Activated CD8-positive, alpha-beta memory T cell treated with anti-CD3 and anti-CD28 coated beads for 1 hour (primary cell): ENCODE results near the gene CRAMP1.
"Not testable (repeated sequence)": the region's sequence is repeated elsewhere in the genome, so short reads cannot be mapped to it uniquely, and the experiment has no call there.

Experiments used
- DNase-seq, 2 donors: peaks; one replicate each; pipeline ENCODE4 v3.0.0-alpha.2; 2020; ENCODE audit warnings: low read depth in 1 of 2; ENCODE audit errors: extremely low read depth in 1 of 2

Gene CRAMP1

GRCh38 chr16:1677942-1678499 is 65.9 kb downstream of the CRAMP1 start, which contains the start of gene JPT2:
Gene JPT2, plus strand, starts transcription at chr16:1678279. Its CDS starts 34 bp downstream, at chr16:1678313.
- DNase-seq: peak; percentile 88 to 90

GRCh38 chr16:1678500-1679098 is 66.4 kb downstream of the CRAMP1 start:
- peak in 1 of 2 donors; percentile 36 for DNase-seq

- DNase-seq: no peak
Observed at GRCh38 chr16:1680361-1680760, 68.2 kb downstream of the CRAMP1 start.

GRCh38 chr16:1681032-1681431 is 68.9 kb downstream of the CRAMP1 start:
- DNase-seq: no peak

- DNase-seq: no peak
Observed at GRCh38 chr16:1687427-1688316, 75.5 kb downstream of the CRAMP1 start.

- DNase-seq: no peak
Observed at GRCh38 chr16:1688807-1689560, 76.8 kb downstream of the CRAMP1 start.

- DNase-seq: no peak
Observed at GRCh38 chr16:1689853-1690252, 77.7 kb downstream of the CRAMP1 start.

GRCh38 chr16:1690810-1691209 is 78.7 kb downstream of the CRAMP1 start:
- no peak for DNase-seq

GRCh38 chr16:1691276-1691675 is 79.1 kb downstream of the CRAMP1 start:
- no peak for DNase-seq

- DNase-seq: no peak
Observed at GRCh38 chr16:1691956-1692355, 79.8 kb downstream of the CRAMP1 start.

- DNase-seq: no peak
Observed at GRCh38 chr16:1696863-1697262, 84.7 kb downstream of the CRAMP1 start.

- no peak for DNase-seq
Observed at GRCh38 chr16:1698680-1699079, 86.5 kb downstream of the CRAMP1 start.

- DNase-seq: no peak
Observed at GRCh38 chr16:1700246-1700645, 88.1 kb downstream of the CRAMP1 start.

- no peak for DNase-seq
Observed at GRCh38 chr16:1701216-1701878, 89.2 kb downstream of the CRAMP1 start.

GRCh38 chr16:1705324-1705687 is 93.1 kb downstream of the CRAMP1 start:
- not testable (repeated sequence) for DNase-seq

GRCh38 chr16:1705688-1706385 is 93.7 kb downstream of the CRAMP1 start, which contains the start of gene MAPK8IP3:
Gene MAPK8IP3, plus strand, starts transcription at chr16:1706195. Its CDS starts 145 bp downstream, at chr16:1706340.
- peak; percentile 74 to 95 for DNase-seq

GRCh38 chr16:1706386-1707192 is 94.4 kb downstream of the CRAMP1 start:
- no peak for DNase-seq

GRCh38 chr16:1707193-1707790 is 95.1 kb downstream of the CRAMP1 start:
- no peak for DNase-seq
